GM12892 (cell line): ENCODE results near the gene UGT3A2.

Experiments used
- POLR2A ChIP-seq: IDR thresholded peaks from 2 replicates; pipeline ENCODE4 v1.6.1; 2011; ENCODE audit warnings: low read depth, low read length, control low read depth
- POLR2AphosphoS5 ChIP-seq: IDR thresholded peaks from 2 replicates; pipeline ENCODE4 v1.6.1; 2011; ENCODE audit warnings: low read depth, low read length, control low read depth
- TAF1 ChIP-seq: IDR thresholded peaks from 2 replicates; pipeline ENCODE4 v1.6.1; 2011; ENCODE audit warnings: low read depth, mild to moderate bottlenecking, control low read depth, low read length, borderline replicate concordance

GRCh38 chr5:36052538-36052937 lies 14.1 kb downstream of the UGT3A2 start:
- TF ChIP-seq POLR2A (no peak), POLR2AphosphoS5 (no peak), TAF1 (no peak)
